ENCODE measurements around the gene INSL3. TPM values are rescaled to one million over a fixed set of nuclear protein-coding genes. Genes with fewer than 3 reads are reported as not detected.

INSL3 gene
- polyA plus RNA-seq, 3 donors, result 0.25 to 1.7 (median 0.64) TPM

DNA sequence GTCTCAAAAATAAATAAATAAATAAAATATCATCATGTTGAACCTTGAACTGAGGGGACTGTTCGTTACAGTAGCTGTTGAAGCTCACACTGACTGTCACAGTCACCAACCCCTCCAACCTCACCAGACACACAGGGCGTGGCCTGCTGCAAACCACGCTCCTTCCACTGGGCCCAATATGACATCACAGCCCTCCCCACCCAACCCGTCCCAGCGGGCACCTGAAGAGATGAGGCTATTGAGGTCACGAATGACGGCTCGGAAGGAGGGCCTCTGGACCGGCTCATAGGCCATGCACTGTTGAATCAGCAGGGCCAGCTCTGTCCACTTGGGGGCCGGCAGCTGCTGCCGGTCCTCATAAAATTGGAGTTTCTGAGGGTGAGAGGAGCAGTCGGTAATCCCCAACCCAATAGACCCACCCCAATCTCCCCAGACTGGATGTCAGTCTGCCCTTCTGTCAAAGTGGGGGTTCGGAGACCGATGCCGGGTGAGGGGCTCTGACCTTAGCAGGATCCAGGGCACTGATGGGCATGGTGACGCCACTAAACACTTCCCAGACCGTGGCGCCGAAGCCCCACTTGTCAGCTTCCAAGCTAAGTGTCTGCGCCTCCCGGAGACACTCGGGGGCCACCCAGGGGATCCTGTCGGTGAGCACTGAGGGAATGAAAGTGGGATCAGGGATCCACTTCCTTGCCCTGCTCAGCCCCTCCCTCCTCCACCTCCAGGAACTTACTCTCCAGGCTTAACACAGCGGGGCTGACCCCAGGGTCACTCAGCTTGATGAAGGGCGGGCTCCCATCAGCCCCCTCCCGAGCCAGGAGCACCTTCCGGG is 13.2 kb upstream of the INSL3 start:
- no peaks in the 10 kb centered on the region for H3K79me2 ChIP-seq (ENCODE audit: insufficient read depth, low read length)
- peaks cover 0 to 5% of the 10 kb centered on the region in 2 donors for H3K9me3 ChIP-seq (replicated peaks in 1 of 2; ENCODE audit: control insufficient read depth in 1 of 2, insufficient read depth in 1 of 2, low read length in 2 of 2)
- H3K4me1 Mint-ChIP-seq, result no peaks in the 10 kb centered on the region
- TF ChIP-seq, protein P1, sequence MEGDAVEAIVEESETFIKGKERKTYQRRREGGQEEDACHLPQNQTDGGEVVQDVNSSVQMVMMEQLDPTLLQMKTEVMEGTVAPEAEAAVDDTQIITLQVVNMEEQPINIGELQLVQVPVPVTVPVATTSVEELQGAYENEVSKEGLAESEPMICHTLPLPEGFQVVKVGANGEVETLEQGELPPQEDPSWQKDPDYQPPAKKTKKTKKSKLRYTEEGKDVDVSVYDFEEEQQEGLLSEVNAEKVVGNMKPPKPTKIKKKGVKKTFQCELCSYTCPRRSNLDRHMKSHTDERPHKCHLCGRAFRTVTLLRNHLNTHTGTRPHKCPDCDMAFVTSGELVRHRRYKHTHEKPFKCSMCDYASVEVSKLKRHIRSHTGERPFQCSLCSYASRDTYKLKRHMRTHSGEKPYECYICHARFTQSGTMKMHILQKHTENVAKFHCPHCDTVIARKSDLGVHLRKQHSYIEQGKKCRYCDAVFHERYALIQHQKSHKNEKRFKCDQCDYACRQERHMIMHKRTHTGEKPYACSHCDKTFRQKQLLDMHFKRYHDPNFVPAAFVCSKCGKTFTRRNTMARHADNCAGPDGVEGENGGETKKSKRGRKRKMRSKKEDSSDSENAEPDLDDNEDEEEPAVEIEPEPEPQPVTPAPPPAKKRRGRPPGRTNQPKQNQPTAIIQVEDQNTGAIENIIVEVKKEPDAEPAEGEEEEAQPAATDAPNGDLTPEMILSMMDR (IDR thresholded peaks at IDR 0.05), result no peak
- H3K36me3 ChIP-seq (replicated peaks in 1 of 2; ENCODE audit: control insufficient read depth in 1 of 2, insufficient read depth in 2 of 2, low read length in 2 of 2), result peaks cover 61 to 85% of the 10 kb centered on the region in 2 donors
- no peak overlapping the region for H2AFZ ChIP-seq (ENCODE audit: insufficient read depth, low read depth, low read length, poor library complexity, severe bottlenecking)
- H3K4me3 Mint-ChIP-seq, result no peak overlapping the region
- no peak overlapping the region for H3K4me3 ChIP-seq (replicated peaks in 1 of 3; ENCODE audit: low read depth in 2 of 3, low read length in 3 of 3)
- 97% methylated on average over 11 of the region's 27 CpGs for WGBS (ENCODE audit: insufficient coverage)
- peaks cover 76 to 97% of the 10 kb centered on the region in 2 donors for H3K36me3 Mint-ChIP-seq
- no peaks in the 10 kb centered on the region for H4K20me1 ChIP-seq (ENCODE audit: insufficient read depth, low read length)
- no peak overlapping the region for H3K9ac ChIP-seq (ENCODE audit: insufficient read depth, low read length, poor library complexity, severe bottlenecking)
- no peaks in the 10 kb centered on the region for H3K27me3 ChIP-seq (ENCODE audit: control insufficient read depth in 2 of 2, insufficient read depth in 2 of 2, low read length in 2 of 2)
- no peaks in the 10 kb centered on the region for H3K27me3 Mint-ChIP-seq (ENCODE audit: low read depth in 3 of 3)
- H3K4me1 ChIP-seq (ENCODE audit: control insufficient read depth in 1 of 2, insufficient read depth in 2 of 2, low read length in 2 of 2), result no peaks in the 10 kb centered on the region
- H3K4me2 ChIP-seq (replicated peaks; ENCODE audit: extremely low read depth, low read length, poor library complexity, severe bottlenecking), result no peak overlapping the region
- H3K27ac Mint-ChIP-seq, result no peak overlapping the region
- intact Hi-C loops (cut with micrococcal nuclease), result loop anchor here in 1 of 2 donors (5.0 kb wide), 1 partner anchor 32 kb away; no protein-coding TSS in a partner anchor
- peaks cover 2 to 7% (median 5%) of the 10 kb centered on the region in 7 donors for H3K9me3 Mint-ChIP-seq
- no peak for DNase-seq
- no peak overlapping the region for H3K27ac ChIP-seq (ENCODE audit: low read depth in 1 of 2, low read length in 2 of 2)

DNA sequence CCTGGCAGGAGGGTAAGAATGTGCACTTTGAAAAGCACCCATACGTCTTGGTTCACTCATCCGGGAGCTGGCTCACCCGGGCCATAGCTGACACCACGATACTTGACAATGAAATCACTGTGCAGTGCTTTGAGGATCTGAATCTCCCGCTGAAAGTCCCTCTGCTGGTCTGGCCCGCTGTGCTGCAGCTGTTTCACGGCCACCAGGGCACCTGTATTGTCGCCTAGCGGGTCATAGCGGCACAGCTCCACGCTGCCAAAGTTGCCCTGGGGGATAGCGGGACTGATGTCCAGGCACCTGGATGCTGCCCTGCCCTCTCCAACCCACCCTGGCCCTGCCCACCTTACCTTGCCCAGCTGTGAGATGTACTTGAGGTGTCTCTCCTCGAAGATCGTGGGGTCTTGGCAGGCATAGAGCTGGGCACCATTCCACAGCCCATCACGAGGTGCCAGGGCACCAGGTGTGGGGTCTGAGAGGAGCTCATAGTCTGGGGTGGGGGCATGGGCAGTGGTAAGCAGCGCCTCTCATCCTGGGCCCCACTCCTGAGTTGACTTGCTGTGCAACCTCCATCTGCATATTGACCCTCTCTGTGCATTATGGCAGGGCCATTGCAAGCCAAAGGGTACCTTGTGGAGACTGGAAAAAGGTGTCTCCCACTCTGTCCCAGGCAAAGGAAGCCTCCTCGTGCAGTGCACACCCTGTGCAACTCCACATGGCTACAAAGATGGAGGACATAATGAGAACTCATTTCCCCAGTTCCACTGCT is 11.3 kb upstream of the INSL3 start:
- H3K4me3 Mint-ChIP-seq, result no peak overlapping the region
- no peak overlapping the region for H3K4me3 ChIP-seq (replicated peaks in 1 of 3; ENCODE audit: low read depth in 2 of 3, low read length in 3 of 3)
- H3K4me2 ChIP-seq (replicated peaks; ENCODE audit: extremely low read depth, low read length, poor library complexity, severe bottlenecking), result no peak overlapping the region
- no peaks in the 10 kb centered on the region for H3K27me3 ChIP-seq (ENCODE audit: control insufficient read depth in 2 of 2, insufficient read depth in 2 of 2, low read length in 2 of 2)
- TF ChIP-seq, protein P1 (IDR thresholded peaks at IDR 0.05), result no peak
- peak overlapping the region in 3 of 7 donors; percentile 30 to 50 (median 35) for H3K27ac Mint-ChIP-seq
- H3K27ac ChIP-seq (ENCODE audit: low read depth in 1 of 2, low read length in 2 of 2), result no peak overlapping the region
- no peaks in the 10 kb centered on the region for H3K79me2 ChIP-seq (ENCODE audit: insufficient read depth, low read length)
- WGBS (ENCODE audit: insufficient coverage), result 98% methylated on average over 17 of the region's 17 CpGs
- H3K4me1 Mint-ChIP-seq, result peaks cover 7% of the 10 kb centered on the region
- peaks cover 5 to 9% of the 10 kb centered on the region in 2 donors for H3K4me1 ChIP-seq (ENCODE audit: control insufficient read depth in 1 of 2, insufficient read depth in 2 of 2, low read length in 2 of 2)
- no peak overlapping the region for H3K9ac ChIP-seq (ENCODE audit: insufficient read depth, low read length, poor library complexity, severe bottlenecking)
- peaks cover 67 to 83% of the 10 kb centered on the region in 2 donors for H3K36me3 Mint-ChIP-seq
- no peak for DNase-seq
- peaks cover 0 to 5% of the 10 kb centered on the region in 2 donors for H3K9me3 ChIP-seq (replicated peaks in 1 of 2; ENCODE audit: control insufficient read depth in 1 of 2, insufficient read depth in 1 of 2, low read length in 2 of 2)
- no peaks in the 10 kb centered on the region for H3K27me3 Mint-ChIP-seq (ENCODE audit: low read depth in 3 of 3)
- intact Hi-C loops (cut with micrococcal nuclease), result no loop called here
- H2AFZ ChIP-seq (ENCODE audit: insufficient read depth, low read depth, low read length, poor library complexity, severe bottlenecking), result no peak overlapping the region
- peaks cover 2 to 7% (median 5%) of the 10 kb centered on the region in 7 donors for H3K9me3 Mint-ChIP-seq
- peaks cover 49 to 69% of the 10 kb centered on the region in 2 donors for H3K36me3 ChIP-seq (replicated peaks in 1 of 2; ENCODE audit: control insufficient read depth in 1 of 2, insufficient read depth in 2 of 2, low read length in 2 of 2)
- no peaks in the 10 kb centered on the region for H4K20me1 ChIP-seq (ENCODE audit: insufficient read depth, low read length)

Measured in CD14-positive monocyte (primary cell).